Activated CD4-positive, alpha-beta memory T cell treated with anti-CD3 and anti-CD28 coated beads, Interleukin-2, amount 10 ng/mL, durations not matched to agents 7 days and 5 days (primary cell): ENCODE results near the gene NOL4L. TPM values are rescaled to one million over a fixed set of nuclear protein-coding genes. Genes with fewer than 3 reads are reported as not detected.

Experiments used
- CTCF ChIA-PET: fragments of 350-600 bp; sonication (Branson Sonifier 250); formaldehyde crosslinking; loops from one replicate; lab custom pipeline; 2021; ENCODE audit warnings: antibody characterized with exemption, inconsistent platforms; lab: Charles Lee
- POLR2A ChIA-PET: fragments of 350-600 bp; sonication (Branson Sonifier 250); formaldehyde crosslinking; loops from one replicate; lab custom pipeline; 2021; ENCODE audit warnings: antibody characterized with exemption; lab: Charles Lee
- DNase-seq: peaks from one replicate; pipeline ENCODE4 v3.0.0-alpha.2; 2020
- H3K27ac Mint-ChIP-seq: one replicate; pipeline ENCODE4 v1.8.0; 2021; ENCODE audit warnings: mild to moderate bottlenecking, mixed read lengths
- H3K27me3 Mint-ChIP-seq: one replicate; pipeline ENCODE4 v1.8.0; 2021; ENCODE audit warnings: mixed read lengths
- H3K36me3 Mint-ChIP-seq: one replicate; pipeline ENCODE4 v1.8.0; 2021; ENCODE audit warnings: low read depth, mixed read lengths
- H3K4me1 Mint-ChIP-seq: one replicate; pipeline ENCODE4 v1.8.0; 2021; ENCODE audit warnings: mixed read lengths
- H3K4me3 Mint-ChIP-seq: one replicate; pipeline ENCODE4 v1.8.0; 2021; ENCODE audit warnings: mild to moderate bottlenecking, mixed read lengths
- H3K9me3 Mint-ChIP-seq: one replicate; pipeline ENCODE4 v1.8.0; 2021; ENCODE audit warnings: mixed read lengths
- total RNA-seq, 2 experiments: library from RNA; stranded (reverse); gene quantifications; one replicate each; pipeline ENCODE4 v1.2.3, GENCODE V29; 2021

Gene NOL4L
- total RNA-seq, 2 experiments from 2014 or later, result 17.1 to 19.1 TPM

- Mint-ChIP-seq H3K36me3 (peaks cover 15% of the 10 kb centered on the region), H3K4me1 (peaks cover 8% of the 10 kb centered on the region), H3K4me3 (no peak overlapping the region), H3K27ac (peak overlapping the region; percentile 8), H3K9me3 (no peaks in the 10 kb centered on the region), H3K27me3 (no peaks in the 10 kb centered on the region)
- ChIA-PET CTCF (interaction anchor here (1.1 to 1.6 kb wide), 2 partner anchors 33 to 208 kb away, joined by 3 to 4 read pairs; no protein-coding TSS in a partner anchor), POLR2A (no interaction called here)
- no peak for DNase-seq
These were observed 140.5 kb downstream of the NOL4L start for GRCh38 chr20:32444474-32445220.

GRCh38 chr20:32443386-32443974 lies 141.7 kb downstream of the NOL4L start:
- Mint-ChIP-seq H3K27ac (peak overlapping the region; percentile 55), H3K4me1 (peaks cover 18% of the 10 kb centered on the region), H3K9me3 (no peaks in the 10 kb centered on the region), H3K27me3 (no peaks in the 10 kb centered on the region), H3K4me3 (no peak overlapping the region), H3K36me3 (peaks cover 21% of the 10 kb centered on the region)
- ChIA-PET CTCF (interaction anchor here (1.1 kb wide), 1 partner anchor 209 kb away, joined by 4 read pairs; no protein-coding TSS in a partner anchor), POLR2A (no interaction called here)
- no peak for DNase-seq

- H3K4me3 Mint-ChIP-seq, result no peak overlapping the region
- H3K36me3 Mint-ChIP-seq, result peaks cover 24% of the 10 kb centered on the region
- POLR2A ChIA-PET, result interaction anchor here (0.6 kb wide), 1 partner anchor 223 kb away, joined by 3 read pairs; no protein-coding TSS in a partner anchor
- DNase-seq, result no peak
- no peaks in the 10 kb centered on the region for H3K27me3 Mint-ChIP-seq
- CTCF ChIA-PET, result no interaction called here
- H3K9me3 Mint-ChIP-seq, result no peaks in the 10 kb centered on the region
- H3K4me1 Mint-ChIP-seq, result peaks cover 21% of the 10 kb centered on the region
- H3K27ac Mint-ChIP-seq, result no peak overlapping the region
These were observed 142.3 kb downstream of the NOL4L start for GRCh38 chr20:32442630-32443373.

- H3K36me3 Mint-ChIP-seq, result peaks cover 28% of the 10 kb centered on the region
- DNase-seq, result no peak
- ChIA-PET POLR2A (no interaction called here), CTCF (no interaction called here)
- no peak overlapping the region for H3K4me3 Mint-ChIP-seq
- H3K27ac Mint-ChIP-seq, result no peak overlapping the region
- no peaks in the 10 kb centered on the region for H3K9me3 Mint-ChIP-seq
- H3K27me3 Mint-ChIP-seq, result no peaks in the 10 kb centered on the region
- H3K4me1 Mint-ChIP-seq, result peaks cover 21% of the 10 kb centered on the region
These were observed 143.5 kb downstream of the NOL4L start for GRCh38 chr20:32441638-32442037.

- peaks cover 21% of the 10 kb centered on the region for H3K4me1 Mint-ChIP-seq
- no peak overlapping the region for H3K27ac Mint-ChIP-seq
- H3K9me3 Mint-ChIP-seq, result no peaks in the 10 kb centered on the region
- peak; percentile 11 for DNase-seq
- no peaks in the 10 kb centered on the region for H3K27me3 Mint-ChIP-seq
- ChIA-PET CTCF (no interaction called here), POLR2A (interaction anchor here (0.8 to 1.0 kb wide), 2 partner anchors 8 to 14 kb away, joined by 3 read pairs; no protein-coding TSS in a partner anchor)
- peaks cover 32% of the 10 kb centered on the region for H3K36me3 Mint-ChIP-seq
- H3K4me3 Mint-ChIP-seq, result no peak overlapping the region
These were observed 144.4 kb downstream of the NOL4L start for GRCh38 chr20:32440758-32441078.

GRCh38 chr20:32440069-32440757 lies 144.9 kb downstream of the NOL4L start:
- DNase-seq, result peak; percentile 12
- Mint-ChIP-seq H3K4me3 (no peak overlapping the region), H3K27me3 (no peaks in the 10 kb centered on the region), H3K9me3 (no peaks in the 10 kb centered on the region), H3K4me1 (peaks cover 18% of the 10 kb centered on the region), H3K27ac (no peak overlapping the region), H3K36me3 (peaks cover 31% of the 10 kb centered on the region)
- ChIA-PET POLR2A (interaction anchor here (0.6 to 1.0 kb wide), 4 partner anchors 8 to 321 kb away, joined by 3 read pairs; no protein-coding TSS in a partner anchor), CTCF (no interaction called here)

GRCh38 chr20:32439132-32439829 lies 145.9 kb downstream of the NOL4L start:
- Mint-ChIP-seq H3K4me3 (no peak overlapping the region), H3K36me3 (peaks cover 39% of the 10 kb centered on the region), H3K27ac (no peak overlapping the region), H3K27me3 (no peaks in the 10 kb centered on the region), H3K4me1 (peaks cover 16% of the 10 kb centered on the region), H3K9me3 (no peaks in the 10 kb centered on the region)
- POLR2A ChIA-PET, result interaction anchor here (0.6 to 0.7 kb wide), 2 partner anchors 53 to 320 kb away, joined by 3 read pairs; no protein-coding TSS in a partner anchor
- peak; percentile 21 for DNase-seq
- CTCF ChIA-PET, result no interaction called here

GRCh38 chr20:32438331-32438858 lies 146.7 kb downstream of the NOL4L start:
- ChIA-PET POLR2A (no interaction called here), CTCF (no interaction called here)
- Mint-ChIP-seq H3K4me3 (no peak overlapping the region), H3K9me3 (no peaks in the 10 kb centered on the region), H3K36me3 (peaks cover 44% of the 10 kb centered on the region), H3K4me1 (peaks cover 14% of the 10 kb centered on the region), H3K27me3 (no peaks in the 10 kb centered on the region), H3K27ac (no peak overlapping the region)
- DNase-seq, result peak; percentile 12

- no peaks in the 10 kb centered on the region for H3K27me3 Mint-ChIP-seq
- peaks cover 49% of the 10 kb centered on the region for H3K36me3 Mint-ChIP-seq
- peak; percentile 16 for DNase-seq
- peaks cover 13% of the 10 kb centered on the region for H3K4me1 Mint-ChIP-seq
- ChIA-PET POLR2A (no interaction called here), CTCF (no interaction called here)
- H3K4me3 Mint-ChIP-seq, result no peak overlapping the region
- no peaks in the 10 kb centered on the region for H3K9me3 Mint-ChIP-seq
- H3K27ac Mint-ChIP-seq, result peak overlapping the region; percentile 6
These were observed 147.6 kb downstream of the NOL4L start for GRCh38 chr20:32437391-32438074.

GRCh38 chr20:32436968-32437367 lies 148.2 kb downstream of the NOL4L start:
- Mint-ChIP-seq H3K4me3 (no peak overlapping the region), H3K27ac (no peak overlapping the region), H3K9me3 (no peaks in the 10 kb centered on the region), H3K27me3 (no peaks in the 10 kb centered on the region), H3K36me3 (peaks cover 53% of the 10 kb centered on the region), H3K4me1 (peaks cover 13% of the 10 kb centered on the region)
- DNase-seq, result no peak
- POLR2A ChIA-PET, result no interaction called here
- CTCF ChIA-PET, result no interaction called here

GRCh38 chr20:32436142-32436861 lies 148.8 kb downstream of the NOL4L start:
- H3K27ac Mint-ChIP-seq, result no peak overlapping the region
- ChIA-PET POLR2A (no interaction called here), CTCF (interaction anchor here (0.6 kb wide), 1 partner anchor 11 kb away, joined by 4 read pairs; no protein-coding TSS in a partner anchor)
- no peak overlapping the region for H3K4me3 Mint-ChIP-seq
- no peak for DNase-seq
- H3K27me3 Mint-ChIP-seq, result no peaks in the 10 kb centered on the region
- peaks cover 15% of the 10 kb centered on the region for H3K4me1 Mint-ChIP-seq
- no peaks in the 10 kb centered on the region for H3K9me3 Mint-ChIP-seq
- H3K36me3 Mint-ChIP-seq, result peaks cover 59% of the 10 kb centered on the region
